A549 treated with Hydrocortisone at 1 μM for 4 hours (cell line): ENCODE results near the gene ACTRT1. TPM values are rescaled to one million over a fixed set of nuclear protein-coding genes. Genes with fewer than 3 reads are reported as not detected.

Source experiments
- total RNA-seq: library from RNA; stranded (reverse); fragments of 200-300 nt; extraction: Qiagen RNA extraction; gene quantifications from 5 replicates; pipeline ENCODE4 v1.2.3, GENCODE V29; 2022

The ACTRT1 gene
- total RNA-seq = not detected in 5 replicates

DNA sequence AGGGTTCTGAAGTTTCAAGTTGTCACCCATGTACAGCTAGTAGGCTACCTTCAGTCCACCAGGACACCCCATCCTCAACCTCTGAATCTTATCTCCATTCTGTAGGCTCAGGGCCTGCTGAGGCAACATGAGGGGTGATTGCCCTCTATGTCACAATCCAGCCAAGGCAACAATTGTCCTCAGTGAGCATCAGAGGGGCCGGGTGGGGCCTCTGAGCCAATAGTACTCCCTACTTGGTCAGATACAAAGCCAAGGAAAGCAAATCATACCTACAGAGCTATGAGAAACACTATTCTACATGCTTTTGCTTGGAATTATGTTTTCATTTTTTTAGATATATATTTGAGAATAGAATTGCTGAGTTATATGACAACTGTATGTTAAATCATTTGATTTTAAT is at the start of gene ACTRT1:
Gene ACTRT1, minus strand, starts transcription at position 101 of the 400 bp plus-strand sequence. CDS start 197 bp downstream, outside the sequence.

